ENCODE measurements around the gene TIMM44.

DNA sequence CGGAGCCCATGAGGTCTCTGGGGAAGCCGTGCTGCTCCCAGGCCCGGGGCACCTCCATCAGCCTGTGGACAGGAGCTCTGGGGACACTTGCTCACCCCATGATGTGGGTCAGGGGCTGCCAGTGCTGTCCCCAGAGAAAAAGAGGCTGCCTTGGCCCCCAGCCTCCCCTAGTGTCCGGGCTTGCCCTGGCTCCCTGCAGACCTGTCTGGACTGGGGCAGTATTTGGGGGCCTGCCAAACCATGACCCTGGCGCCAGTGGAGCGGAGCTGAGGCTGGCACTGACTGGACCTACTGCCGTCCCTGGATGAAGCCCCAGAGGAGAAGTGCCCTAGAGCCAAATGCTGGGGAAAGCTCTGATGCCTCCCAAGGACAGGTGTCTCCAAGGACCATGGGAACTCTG is 31.6 kb upstream of the TIMM44 start:
- no peak for TF ChIP-seq CTCF (optimal IDR thresholded peaks at IDR 0.05 in 1 of 3, IDR thresholded peaks at IDR 0.05 in 1 of 3, conservative IDR thresholded peaks at IDR 0.05 in 1 of 3; ENCODE audit: extremely low read depth in 1 of 3, insufficient read depth in 2 of 3, low read length in 3 of 3)
- TF ChIP-seq EZH2 (IDR thresholded peaks at IDR 0.05; ENCODE audit: low read length) = no peak
